Left kidney (tissue), 2 donors: ENCODE measurements around the gene DNTTIP2. TPM values are rescaled to one million over a fixed set of nuclear protein-coding genes. Genes with fewer than 3 reads are reported as not detected.
"Not testable (repeated sequence)": the region's sequence is repeated elsewhere in the genome, so short reads cannot be mapped to it uniquely, and the experiment has no call there.

Experiments
- DNase-seq: peaks from one replicate; pipeline ENCODE4 v3.0.0-alpha.2; 2013
- polyA plus RNA-seq: library from polyadenylated mRNA; unstranded; fragments of 120-200 nt; gene quantifications from one replicate; pipeline ENCODE4 v1.2.1, GENCODE V29; 2013; ENCODE audit not compliant: insufficient read length

The DNTTIP2 gene
- polyA plus RNA-seq, 1 donor: 78.9 TPM

- DNase-seq: peak; percentile 71
These were observed 34.6 kb downstream of the DNTTIP2 start for GRCh38 chr1:93844262-93845045.

- DNase-seq: no peak
These were observed 36.1 kb downstream of the DNTTIP2 start for GRCh38 chr1:93842750-93843500.

DNA sequence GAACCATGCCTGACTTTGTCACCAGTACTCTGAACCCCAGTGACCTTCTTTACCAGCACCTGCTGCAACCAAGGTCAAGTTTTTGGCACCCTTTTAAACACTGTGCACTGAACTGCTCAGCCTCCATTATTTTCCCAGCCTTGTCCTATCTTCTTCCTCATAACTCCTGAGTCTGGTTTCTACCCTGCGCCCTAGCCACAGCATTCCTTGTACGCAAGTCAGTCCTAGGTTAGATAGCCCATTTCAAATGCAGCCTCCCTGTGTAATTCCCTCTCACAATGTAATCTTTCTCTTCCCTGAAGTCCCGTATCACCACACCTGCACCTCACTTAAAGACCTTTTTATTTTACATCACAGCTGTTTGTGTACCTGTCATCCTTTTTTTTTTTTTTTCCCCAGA lies 37.2 kb downstream of the DNTTIP2 start:
- DNase-seq: no peak

GRCh38 chr1:93840956-93841482 lies 38.0 kb downstream of the DNTTIP2 start:
- no peak for DNase-seq

DNA sequence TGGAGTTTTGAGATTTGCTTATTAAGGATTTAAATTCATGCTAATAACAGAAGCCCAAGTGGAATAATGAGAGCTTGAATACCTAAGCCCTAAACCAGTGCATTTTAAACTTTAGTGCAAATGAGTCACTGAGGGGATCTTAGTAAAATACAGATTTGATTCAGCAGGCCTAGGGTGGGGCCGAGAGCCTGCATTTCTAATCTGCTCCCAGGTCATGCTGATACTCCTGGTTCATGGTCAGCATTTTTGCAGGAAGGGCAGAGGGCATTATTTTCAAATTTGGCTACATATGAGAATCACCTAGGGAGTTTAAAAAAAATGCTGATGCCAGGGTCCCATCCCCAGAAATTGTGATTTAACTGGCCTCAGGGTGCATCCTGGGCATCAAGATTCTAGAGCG lies 39.3 kb downstream of the DNTTIP2 start:
- DNase-seq: no peak

DNA sequence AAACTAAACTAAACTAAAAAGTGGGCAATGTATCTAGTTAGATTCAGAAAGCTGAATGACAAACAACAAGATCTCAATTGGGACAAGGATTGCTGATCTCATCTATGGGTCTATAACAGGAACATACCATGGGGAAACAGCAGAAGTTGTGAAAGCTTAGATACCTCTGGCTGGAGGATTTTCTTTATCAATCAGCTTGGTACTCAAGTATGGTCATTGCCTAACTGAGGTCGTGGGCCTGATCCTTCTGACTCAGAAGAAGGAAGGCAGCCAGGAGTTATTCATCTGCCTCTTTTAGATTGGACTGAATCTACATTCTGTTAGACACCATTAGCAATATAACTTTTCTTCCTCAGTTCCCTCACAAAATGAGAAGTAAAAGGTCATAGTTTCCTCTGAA lies 39.7 kb downstream of the DNTTIP2 start:
- no peak for DNase-seq

- DNase-seq: no peak
These were observed 41.0 kb downstream of the DNTTIP2 start for GRCh38 chr1:93837961-93838360.

GRCh38 chr1:93833293-93833692 lies 45.7 kb downstream of the DNTTIP2 start:
- not testable (repeated sequence) for DNase-seq

DNA sequence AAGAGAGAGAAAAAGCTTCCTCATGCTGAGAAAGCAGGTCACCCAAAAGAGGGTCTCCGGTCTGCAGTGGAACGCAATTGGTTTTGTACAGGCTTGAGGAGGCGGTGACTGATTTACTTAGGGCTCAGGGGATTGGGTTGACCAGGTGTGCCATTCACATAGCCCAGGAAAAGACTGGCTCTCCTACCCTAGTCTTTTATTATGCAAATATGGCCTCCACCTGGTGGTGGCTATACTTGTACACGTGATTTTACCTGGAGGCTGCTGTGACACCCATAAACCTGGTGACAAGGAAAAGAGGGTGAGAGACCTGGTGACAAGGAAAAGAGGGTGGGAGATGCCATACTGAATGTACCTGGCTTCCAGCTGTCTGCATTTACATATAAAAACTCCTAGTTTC lies 49.9 kb downstream of the DNTTIP2 start:
- no peak for DNase-seq

- DNase-seq: no peak
These were observed 50.6 kb downstream of the DNTTIP2 start for GRCh38 chr1:93828367-93828755.

- no peak for DNase-seq
These were observed 51.2 kb downstream of the DNTTIP2 start for GRCh38 chr1:93827633-93828366.

DNA sequence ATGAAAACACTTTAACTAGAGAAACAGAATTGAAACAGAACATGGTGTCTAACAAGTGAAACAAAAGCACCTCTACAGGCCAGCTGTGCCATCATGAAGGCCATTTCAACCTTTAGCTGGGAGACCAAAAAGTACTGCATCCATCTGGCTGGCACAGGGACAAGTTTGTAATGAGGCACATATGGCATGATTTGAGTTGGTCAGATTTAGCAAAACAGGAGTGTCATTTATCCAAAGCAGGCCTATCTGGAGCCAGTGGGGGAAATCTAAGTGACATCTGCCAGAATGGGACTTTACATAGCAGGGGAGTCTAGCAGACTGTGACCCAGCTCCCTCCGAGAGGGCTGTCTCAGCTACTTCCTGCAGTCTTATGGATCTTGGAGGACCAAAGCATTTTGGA lies 51.9 kb downstream of the DNTTIP2 start:
- DNase-seq: no peak

- no peak for DNase-seq
These were observed 54.2 kb downstream of the DNTTIP2 start for GRCh38 chr1:93824834-93825233.

DNA sequence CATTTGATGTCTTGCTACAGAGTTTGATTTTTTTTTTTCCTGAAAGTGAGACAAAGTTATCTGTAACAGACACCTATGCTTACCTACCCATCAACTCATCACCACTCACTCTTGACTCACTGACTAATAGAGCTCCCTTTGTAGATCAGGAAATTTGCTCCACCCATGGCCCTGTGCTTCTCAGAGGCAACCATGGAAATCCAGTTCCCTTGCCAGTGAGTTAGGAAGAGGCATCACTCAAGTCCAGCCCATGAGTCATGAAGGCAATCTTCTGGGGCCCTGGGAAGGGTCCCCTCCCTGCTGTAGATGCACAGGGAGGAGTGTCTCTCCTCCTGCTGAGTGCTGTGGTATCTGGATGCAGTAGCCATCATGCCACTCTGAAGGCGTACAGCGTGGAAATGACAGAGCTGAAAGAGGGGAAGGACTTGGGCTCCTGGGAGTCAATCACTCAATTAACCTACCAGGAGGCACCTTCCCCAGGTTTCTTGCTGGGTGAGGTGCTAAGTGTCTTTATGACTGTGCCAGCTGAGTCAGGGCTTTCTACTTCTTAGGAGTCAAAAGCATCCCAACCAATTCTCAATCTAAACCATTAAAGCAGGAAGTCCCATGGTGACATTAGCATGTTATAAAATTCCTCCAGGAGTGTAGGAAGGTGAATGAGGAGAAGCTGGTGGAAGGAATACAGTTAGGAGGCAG lies 56.1 kb downstream of the DNTTIP2 start:
- no peak for DNase-seq

DNA sequence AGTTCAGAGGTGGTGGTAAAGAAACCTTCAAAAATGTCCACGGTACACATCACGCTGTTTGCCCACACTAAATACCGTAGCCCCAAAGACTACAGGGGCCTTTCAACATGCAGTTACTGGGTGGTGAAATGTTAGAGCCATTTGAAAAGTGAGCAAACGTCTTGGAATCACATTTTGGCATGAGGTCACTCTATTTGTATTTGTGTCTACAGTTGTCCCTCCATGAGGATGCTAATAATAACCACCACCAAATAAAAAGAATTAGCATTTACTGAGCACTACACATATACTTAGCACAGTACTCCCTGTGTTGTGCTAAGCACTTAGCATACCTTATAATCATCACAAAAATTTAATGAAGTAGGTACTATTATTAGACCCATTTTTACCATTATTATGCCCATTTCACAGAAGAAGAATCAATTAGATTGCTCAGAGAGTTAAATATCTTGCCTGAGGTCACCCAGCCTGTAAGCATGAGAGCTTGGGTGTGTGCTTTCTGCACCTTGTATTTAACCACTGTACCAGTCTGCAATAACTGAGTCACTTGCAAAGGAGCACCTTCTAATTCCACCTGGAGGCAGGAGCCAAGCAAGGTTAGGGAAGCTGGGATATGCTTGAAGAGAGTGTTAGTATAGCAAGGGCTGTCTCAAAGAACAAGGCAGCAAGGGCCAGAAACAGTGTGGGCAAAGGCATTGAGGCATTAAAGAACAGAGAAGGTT lies 57.4 kb downstream of the DNTTIP2 start:
- no peak for DNase-seq

DNA sequence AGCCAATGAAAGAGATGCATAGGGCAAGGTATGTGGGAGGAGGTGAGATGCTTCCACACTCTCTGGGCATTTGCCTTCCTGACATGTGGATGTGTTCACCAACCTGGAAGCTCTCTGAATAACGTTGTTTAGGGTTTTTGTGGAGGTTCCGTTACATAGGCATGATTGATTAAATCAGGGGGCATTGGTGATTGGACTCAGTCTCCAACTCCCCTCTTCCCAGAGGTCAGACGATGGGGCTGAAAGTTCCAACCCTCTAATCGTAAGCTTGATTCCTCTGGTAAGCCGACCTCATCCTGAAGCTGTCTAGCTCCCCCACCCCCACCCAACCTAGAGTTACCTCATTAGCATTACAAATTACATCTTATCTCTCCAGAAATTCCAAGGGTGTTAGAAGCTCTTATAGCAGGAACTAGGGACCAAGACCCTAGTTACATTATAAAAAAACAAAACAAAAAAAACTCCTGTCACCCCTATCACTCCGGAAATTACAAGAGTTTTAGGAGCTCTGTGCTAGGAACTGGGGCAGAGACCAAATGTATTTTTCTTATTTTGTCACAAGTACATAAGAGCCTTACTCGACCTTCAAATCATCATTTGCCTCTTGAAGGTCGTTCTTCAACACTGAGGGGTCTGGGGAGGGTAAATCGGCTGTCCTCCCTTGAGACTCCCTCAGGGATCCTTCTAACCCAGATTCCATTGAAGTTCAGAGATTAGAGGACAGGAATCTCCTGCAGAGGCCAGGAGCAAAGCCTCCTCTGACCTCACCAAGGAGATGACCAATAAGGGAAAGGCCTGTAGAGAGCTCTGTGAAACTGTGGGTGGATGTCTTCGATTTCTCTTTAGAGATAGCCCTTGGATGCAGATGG lies 58.2 kb downstream of the DNTTIP2 start:
- no peak for DNase-seq

DNA sequence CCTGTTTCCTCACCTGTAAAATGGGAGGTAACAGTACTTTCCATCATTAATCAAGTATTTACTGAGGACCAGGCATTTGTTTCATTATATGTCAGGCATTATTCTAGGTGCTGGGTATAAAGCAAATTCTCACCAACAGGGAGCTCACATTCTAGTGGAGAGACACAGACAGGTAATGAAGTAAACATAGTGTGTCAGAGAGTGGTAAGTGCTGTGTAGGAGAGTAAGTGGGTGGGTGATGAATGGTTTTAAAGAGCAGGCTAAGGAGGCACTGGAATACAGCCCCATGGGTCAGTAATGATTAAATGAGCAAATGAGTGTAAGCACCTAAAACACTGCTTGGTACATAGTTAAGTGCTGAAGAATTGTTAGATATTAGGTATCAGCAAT lies 60.4 kb downstream of the DNTTIP2 start:
- no peak for DNase-seq

DNA sequence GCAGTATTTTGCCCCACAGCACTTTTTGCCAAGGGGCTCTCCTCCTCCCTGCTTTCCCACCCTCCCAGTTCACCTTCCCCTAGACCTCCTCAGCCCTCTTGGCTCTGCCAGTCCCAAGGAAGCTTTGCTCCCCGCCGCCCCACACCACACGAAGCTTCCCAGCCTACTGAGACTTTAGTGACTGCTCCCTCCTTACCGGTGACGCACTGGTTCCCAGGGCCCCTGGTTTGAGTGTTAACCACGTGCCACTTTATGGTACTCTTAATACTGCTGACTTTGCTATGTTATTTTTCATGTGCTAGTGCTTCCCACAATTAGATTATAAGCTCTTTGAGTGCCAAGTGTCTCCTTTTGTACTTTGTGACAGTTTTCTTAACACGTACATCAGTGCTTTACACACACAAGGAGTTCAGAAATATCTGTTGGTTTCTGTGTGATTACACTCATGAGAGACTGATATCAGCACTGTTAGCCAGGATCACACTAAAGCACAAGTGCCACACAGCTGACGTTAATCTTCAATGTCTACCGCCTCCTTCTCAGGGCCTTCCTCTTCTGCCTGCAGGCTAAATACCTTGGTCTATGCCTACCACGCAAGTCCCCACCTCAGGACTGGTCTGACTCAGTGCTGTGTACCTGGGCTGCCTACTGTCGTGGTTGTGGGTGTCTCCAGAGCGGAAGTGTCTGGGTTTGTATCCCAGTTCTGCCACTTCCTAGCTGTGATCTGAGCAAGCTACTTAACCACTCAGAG lies 61.0 kb downstream of the DNTTIP2 start:
- DNase-seq: no peak

DNA sequence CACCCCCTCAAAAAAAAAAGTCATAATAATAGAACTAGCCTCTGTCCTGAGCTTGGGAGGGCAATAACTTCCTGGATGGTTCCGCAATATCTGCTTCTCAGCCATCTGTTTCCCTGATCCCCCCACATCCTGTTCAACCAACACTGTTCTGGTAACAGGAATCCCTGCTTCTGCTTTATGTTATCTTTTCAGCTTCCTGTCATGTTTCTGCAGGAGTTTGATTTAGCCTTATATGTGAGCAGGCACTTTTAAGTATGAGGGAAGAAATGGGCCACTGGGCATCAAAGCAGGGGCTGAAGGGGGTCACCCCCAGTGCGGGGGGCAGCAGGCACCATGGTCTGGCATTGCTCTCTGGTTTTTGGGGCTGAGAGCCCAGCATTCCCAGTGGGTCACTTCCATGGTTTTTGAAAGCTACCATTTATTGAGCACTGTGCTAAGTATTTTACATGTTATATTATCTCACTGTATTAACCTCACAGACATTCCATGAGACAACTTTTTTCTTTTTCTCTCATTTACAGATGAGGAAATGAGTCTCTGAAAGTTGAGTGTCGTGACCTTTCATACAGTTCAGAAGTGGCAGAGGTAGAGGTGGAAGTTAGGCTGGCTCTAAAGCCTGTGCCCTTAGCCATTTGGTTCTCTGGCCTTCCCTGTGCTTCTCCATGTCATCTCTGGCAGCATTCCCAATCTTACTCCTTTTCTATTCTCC lies 61.9 kb downstream of the DNTTIP2 start:
- DNase-seq: peak; percentile 24
